Measurements from ENCODE around the gene GRIP1. TPM values are rescaled to one million over a fixed set of nuclear protein-coding genes. Genes with fewer than 3 reads are reported as not detected.

GRIP1 gene
- total and polyA plus RNA-seq, 12 donors, result 0.12 to 7.3 (median 1.9) TPM

DNA sequence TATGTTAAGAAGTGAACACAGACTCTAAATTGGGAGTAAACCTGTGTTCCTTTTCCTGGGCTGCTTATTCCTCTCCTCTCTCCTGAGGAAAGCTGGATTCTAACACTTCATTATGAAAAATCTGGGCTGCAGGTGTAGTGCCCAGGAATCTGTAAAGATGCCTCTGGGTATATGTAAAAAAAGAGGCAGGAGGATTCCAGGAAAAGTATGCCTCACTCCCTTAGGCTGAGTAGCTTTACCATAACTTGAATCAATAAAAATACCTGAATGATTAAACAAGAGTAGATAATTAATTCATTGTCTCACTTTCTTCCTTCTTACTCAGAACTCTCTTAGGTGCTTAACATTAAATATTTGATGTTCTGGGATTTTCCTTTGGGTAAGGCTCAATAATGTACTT, 185.1 kb downstream of the GRIP1 start:
- DNase-seq (no peak), ATAC-seq (no peak)
- H3K27ac ChIP-seq, result no peak overlapping the region
- TF ChIP-seq, protein P1, sequence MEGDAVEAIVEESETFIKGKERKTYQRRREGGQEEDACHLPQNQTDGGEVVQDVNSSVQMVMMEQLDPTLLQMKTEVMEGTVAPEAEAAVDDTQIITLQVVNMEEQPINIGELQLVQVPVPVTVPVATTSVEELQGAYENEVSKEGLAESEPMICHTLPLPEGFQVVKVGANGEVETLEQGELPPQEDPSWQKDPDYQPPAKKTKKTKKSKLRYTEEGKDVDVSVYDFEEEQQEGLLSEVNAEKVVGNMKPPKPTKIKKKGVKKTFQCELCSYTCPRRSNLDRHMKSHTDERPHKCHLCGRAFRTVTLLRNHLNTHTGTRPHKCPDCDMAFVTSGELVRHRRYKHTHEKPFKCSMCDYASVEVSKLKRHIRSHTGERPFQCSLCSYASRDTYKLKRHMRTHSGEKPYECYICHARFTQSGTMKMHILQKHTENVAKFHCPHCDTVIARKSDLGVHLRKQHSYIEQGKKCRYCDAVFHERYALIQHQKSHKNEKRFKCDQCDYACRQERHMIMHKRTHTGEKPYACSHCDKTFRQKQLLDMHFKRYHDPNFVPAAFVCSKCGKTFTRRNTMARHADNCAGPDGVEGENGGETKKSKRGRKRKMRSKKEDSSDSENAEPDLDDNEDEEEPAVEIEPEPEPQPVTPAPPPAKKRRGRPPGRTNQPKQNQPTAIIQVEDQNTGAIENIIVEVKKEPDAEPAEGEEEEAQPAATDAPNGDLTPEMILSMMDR (IDR thresholded peaks at IDR 0.05), result no peak
- H3K9me3 ChIP-seq, result peaks cover 0 to 7% (median 0%) of the 10 kb centered on the region in 11 donors
- no peaks in the 10 kb centered on the region for H3K36me3 ChIP-seq
- no peak overlapping the region for H3K4me3 ChIP-seq
- H3K4me1 ChIP-seq, result no peaks in the 10 kb centered on the region
- intact Hi-C loops (cut with DNase I), result no loop called here
- H3K27me3 ChIP-seq, result no peaks in the 10 kb centered on the region

DNA sequence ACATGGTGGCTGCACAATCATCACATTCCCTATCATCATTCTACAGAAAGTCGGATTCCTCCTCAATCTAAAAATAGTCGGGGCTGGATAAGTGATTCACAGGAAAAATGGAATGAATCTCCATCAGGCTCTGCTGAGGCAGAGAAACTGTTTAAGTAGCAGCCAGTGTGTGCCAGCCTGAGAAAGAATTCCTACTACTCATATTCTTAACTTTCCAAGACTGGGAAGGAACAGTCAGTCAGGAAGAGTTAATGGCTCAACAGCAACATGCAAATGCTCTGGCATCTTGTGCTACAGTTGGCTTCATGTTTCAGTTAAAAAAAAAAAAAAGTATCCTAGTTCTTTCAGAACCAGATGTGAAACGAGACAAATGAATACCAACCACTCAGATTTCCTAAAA, 187.0 kb downstream of the GRIP1 start:
- H3K9me3 ChIP-seq, result peaks cover 0 to 11% (median 0%) of the 10 kb centered on the region in 11 donors
- 37 to 42% methylated on average over 3 of the region's 3 CpGs for WGBS, 2 donors
- H3K27me3 ChIP-seq, result no peaks in the 10 kb centered on the region
- no peak for ATAC-seq
- TF ChIP-seq, protein P1 (IDR thresholded peaks at IDR 0.05), result no peak
- DNase-seq, result no peak
- no peak overlapping the region for H3K4me3 ChIP-seq
- intact Hi-C loops (cut with DNase I), result no loop called here
- H3K4me1 ChIP-seq, result no peaks in the 10 kb centered on the region
- H3K27ac ChIP-seq, result no peak overlapping the region
- no peaks in the 10 kb centered on the region for H3K36me3 ChIP-seq

DNA sequence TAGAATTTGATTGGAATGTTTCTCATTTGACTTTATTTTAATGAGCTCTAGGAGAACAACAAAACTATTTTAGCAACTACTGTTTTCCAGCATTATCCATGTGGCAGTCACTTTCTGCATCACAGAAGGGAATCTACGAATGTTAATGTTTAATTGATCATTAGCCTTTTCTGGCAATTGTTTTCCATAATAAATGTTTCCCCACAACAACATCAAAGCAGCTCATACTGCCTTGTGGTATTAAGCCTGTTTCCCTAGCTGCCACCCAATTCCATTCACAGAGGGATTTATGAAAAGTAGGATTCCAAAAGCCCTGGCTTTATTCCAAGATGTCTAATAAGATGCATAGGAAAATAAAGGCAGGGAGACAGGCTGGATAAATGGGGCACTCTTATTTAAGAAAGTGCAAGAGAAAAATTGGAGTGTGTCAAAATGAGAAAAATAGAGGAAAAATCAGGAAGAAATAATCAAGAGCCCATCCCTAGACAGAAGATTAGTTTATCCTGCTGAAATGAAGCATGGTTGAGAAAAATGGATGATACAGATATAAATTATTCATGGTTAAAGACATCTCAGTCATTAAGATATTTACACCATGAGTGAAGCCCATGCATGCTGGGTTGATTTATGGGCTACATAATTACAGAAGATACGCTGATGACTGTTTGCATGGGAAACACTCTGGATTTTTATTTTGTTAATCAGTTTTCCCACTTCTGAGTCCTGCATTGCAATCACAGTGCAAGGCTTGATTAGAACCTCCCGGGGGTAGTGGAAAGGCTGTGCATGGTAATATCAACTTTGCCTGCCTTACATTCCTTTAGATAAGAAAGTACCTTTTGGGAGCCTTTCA, 196.3 kb downstream of the GRIP1 start:
- H3K27me3 ChIP-seq, result no peaks in the 10 kb centered on the region

DNA sequence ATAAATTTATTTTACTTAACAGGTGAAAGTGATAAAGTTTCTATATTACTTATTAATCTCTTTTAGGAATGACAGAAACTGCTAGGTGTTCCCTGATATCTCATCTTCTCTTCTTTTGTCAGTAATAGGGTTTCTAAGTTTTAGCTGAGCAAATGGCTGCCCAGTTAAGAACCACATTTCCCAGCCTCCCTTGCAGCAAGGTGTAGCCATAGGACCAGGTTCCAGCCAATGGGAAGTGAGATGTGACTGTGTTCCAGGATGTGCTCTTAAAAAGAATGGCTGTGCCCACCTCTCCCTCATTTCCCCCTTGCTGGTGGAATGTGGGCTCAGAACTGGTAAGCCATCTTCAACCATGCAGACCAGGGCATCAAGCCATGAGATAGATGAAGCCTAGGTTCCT, 210.9 kb downstream of the GRIP1 start:
- Histone ChIP-seq H3K4me1 (no peaks in the 10 kb centered on the region), H3K27ac (no peak overlapping the region), H3K36me3 (no peaks in the 10 kb centered on the region), H3K27me3 (peaks cover 0 to 5% (median 0%) of the 10 kb centered on the region in 7 donors), H3K4me3 (no peak overlapping the region), H3K9me3 (no peaks in the 10 kb centered on the region)
- no peak for ATAC-seq
- intact Hi-C loops (cut with DNase I), result no loop called here
- no peak for DNase-seq
- TF ChIP-seq, protein P1 (IDR thresholded peaks at IDR 0.05), result no peak

More for the DNA sequence above, 196.3 kb downstream of the GRIP1 start:
- H3K4me1 ChIP-seq, result no peaks in the 10 kb centered on the region
- no peaks in the 10 kb centered on the region for H3K36me3 ChIP-seq
- H3K27ac ChIP-seq, result no peak overlapping the region
- no peak for ATAC-seq
- WGBS, 2 donors, result 36 to 40% methylated on average over 3 of the region's 3 CpGs
- no peak overlapping the region for H3K4me3 ChIP-seq
- peaks cover 0 to 36% (median 8%) of the 10 kb centered on the region in 11 donors for H3K9me3 ChIP-seq
- DNase-seq, result no peak
- intact Hi-C loops (cut with DNase I), result no loop called here
- TF ChIP-seq, protein P1 (IDR thresholded peaks at IDR 0.05), result no peak
